Measurements from ENCODE around the gene PCDHB9.
"Not testable (repeated sequence)": the region's sequence is repeated elsewhere in the genome, so short reads cannot be mapped to it uniquely, and the experiment has no call there.

Gene PCDHB9

DNA sequence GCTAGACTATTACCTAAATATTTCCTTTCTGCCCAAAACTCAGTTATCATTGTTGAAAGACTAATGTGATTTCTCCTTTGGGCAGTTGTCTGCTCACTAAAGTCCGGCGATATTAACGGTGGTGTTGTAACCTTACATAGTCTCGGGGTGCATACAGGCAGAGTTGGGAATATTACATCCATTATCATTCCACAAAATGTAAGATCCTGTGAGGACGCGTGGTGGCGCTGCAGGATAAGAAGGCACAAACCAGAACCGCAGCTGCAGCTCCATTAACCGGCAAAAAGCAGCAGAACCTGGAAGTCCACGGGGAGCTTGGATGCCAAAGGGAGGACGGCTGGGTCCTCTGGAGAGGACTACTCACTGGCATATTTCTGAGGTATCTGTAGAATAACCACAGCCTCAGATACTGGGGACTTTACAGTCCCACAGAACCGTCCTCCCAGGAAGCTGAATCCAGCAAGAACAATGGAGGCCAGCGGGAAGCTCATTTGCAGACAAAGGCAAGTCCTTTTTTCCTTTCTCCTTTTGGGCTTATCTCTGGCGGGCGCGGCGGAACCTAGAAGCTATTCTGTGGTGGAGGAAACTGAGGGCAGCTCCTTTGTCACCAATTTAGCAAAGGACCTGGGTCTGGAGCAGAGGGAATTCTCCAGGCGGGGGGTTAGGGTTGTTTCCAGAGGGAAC, 26.8 kb downstream of the PCDHB9 start, which contains the start of gene PCDHB13:
PCDHB13 (plus strand) TSS at position 264 of the 684 bp plus-strand sequence; CDS start at position 469, 205 bp downstream.
- 0 out of 3 replicates have a peak, but pooled peaks have one; percentile 26 for ATAC-seq

DNA sequence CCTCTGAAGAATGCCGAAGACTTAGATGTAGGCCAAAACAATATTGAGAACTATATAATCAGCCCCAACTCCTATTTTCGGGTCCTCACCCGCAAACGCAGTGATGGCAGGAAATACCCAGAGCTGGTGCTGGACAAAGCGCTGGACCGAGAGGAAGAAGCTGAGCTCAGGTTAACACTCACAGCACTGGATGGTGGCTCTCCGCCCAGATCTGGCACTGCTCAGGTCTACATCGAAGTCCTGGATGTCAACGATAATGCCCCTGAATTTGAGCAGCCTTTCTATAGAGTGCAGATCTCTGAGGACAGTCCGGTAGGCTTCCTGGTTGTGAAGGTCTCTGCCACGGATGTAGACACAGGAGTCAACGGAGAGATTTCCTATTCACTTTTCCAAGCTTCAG, 27.6 kb downstream of the PCDHB9 start:
- ATAC-seq = not testable (repeated sequence)

DNA sequence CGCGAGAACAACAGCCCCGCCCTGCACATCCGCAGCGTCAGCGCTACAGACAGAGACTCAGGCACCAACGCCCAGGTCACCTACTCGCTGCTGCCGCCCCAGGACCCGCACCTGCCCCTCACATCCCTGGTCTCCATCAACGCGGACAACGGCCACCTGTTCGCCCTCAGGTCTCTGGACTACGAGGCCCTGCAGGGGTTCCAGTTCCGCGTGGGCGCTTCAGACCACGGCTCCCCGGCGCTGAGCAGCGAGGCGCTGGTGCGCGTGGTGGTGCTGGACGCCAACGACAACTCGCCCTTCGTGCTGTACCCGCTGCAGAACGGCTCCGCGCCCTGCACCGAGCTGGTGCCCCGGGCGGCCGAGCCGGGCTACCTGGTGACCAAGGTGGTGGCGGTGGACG, 28.5 kb downstream of the PCDHB9 start:
- ATAC-seq = not testable (repeated sequence)

DNA sequence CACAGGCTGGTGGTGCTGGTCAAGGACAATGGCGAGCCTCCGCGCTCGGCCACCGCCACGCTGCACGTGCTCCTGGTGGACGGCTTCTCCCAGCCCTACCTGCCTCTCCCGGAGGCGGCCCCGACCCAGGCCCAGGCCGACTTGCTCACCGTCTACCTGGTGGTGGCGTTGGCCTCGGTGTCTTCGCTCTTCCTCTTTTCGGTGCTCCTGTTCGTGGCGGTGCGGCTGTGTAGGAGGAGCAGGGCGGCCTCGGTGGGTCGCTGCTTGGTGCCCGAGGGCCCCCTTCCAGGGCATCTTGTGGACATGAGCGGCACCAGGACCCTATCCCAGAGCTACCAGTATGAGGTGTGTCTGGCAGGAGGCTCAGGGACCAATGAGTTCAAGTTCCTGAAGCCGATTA, 29.1 kb downstream of the PCDHB9 start:
- not testable (repeated sequence) for ATAC-seq

DNA sequence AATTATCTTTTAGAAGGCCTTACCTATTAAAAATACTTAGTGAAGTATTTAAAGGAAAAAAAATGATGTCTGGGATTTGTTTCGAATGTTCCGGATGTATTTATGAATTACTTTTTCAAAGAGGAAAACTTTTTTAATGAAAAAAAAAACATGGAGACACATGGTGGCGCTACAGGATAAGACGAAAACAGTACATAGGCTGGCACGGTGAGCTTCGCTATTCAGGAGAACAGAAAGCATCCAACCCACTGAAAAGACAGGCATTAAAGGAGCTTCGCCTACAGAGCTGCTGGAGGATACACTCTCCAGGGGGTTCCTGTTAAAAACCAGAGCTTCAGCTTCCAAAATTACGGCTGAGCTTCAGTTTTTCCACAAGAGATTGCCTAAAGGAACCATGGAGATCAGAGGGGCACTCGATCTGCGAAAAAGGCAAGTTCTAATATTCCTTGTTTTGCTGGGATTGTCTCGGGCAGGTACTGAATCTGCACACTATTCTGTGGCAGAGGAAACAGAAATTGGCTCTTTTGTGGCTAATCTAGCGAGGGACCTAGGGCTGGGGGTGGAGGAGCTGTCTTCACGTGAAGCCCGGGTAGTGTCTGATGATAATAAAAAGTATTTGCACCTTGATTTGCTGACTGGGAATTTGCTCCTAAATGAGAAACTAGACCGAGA, 36.3 kb downstream of the PCDHB9 start, which contains the start of gene PCDHB14:
PCDHB14 (plus strand) TSS at position 232 of the 672 bp plus-strand sequence; CDS start at position 395, 163 bp downstream.
- no peak for TF ChIP-seq ZNF70 (CRISPR knock-in tag; IDR thresholded peaks at IDR 0.05)
- TF ChIP-seq, protein P1, sequence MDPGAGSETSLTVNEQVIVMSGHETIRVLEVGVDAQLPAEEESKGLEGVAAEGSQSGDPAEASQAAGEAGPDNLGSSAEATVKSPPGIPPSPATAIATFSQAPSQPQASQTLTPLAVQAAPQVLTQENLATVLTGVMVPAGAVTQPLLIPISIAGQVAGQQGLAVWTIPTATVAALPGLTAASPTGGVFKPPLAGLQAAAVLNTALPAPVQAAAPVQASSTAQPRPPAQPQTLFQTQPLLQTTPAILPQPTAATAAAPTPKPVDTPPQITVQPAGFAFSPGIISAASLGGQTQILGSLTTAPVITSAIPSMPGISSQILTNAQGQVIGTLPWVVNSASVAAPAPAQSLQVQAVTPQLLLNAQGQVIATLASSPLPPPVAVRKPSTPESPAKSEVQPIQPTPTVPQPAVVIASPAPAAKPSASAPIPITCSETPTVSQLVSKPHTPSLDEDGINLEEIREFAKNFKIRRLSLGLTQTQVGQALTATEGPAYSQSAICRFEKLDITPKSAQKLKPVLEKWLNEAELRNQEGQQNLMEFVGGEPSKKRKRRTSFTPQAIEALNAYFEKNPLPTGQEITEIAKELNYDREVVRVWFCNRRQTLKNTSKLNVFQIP (CRISPR knock-in tag; IDR thresholded peaks at IDR 0.05; ENCODE audit: borderline replicate concordance, low read depth) = no peak
- TF ChIP-seq GLIS3 (CRISPR knock-in tag; IDR thresholded peaks at IDR 0.05) = no peak
- TF ChIP-seq ZC3H10 (CRISPR knock-in tag; IDR thresholded peaks at IDR 0.05) = no peak
- TF ChIP-seq SNAI2 (CRISPR knock-in tag; IDR thresholded peaks at IDR 0.05) = no peak
- ATAC-seq = peak; percentile 100

DNA sequence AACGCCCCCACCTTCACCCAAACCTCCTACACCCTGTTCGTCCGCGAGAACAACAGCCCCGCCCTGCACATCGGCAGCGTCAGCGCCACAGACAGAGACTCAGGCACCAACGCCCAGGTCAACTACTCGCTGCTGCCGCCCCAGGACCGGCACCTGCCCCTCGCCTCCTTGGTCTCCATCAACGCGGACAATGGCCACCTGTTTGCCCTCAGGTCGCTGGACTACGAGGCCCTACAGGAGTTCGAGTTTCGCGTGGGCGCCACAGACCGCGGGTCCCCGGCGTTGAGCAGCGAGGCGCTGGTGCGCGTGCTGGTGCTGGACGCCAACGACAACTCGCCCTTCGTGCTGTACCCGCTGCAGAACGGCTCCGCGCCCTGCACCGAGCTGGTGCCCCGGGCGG, 37.9 kb downstream of the PCDHB9 start:
- ATAC-seq = not testable (repeated sequence)

DNA sequence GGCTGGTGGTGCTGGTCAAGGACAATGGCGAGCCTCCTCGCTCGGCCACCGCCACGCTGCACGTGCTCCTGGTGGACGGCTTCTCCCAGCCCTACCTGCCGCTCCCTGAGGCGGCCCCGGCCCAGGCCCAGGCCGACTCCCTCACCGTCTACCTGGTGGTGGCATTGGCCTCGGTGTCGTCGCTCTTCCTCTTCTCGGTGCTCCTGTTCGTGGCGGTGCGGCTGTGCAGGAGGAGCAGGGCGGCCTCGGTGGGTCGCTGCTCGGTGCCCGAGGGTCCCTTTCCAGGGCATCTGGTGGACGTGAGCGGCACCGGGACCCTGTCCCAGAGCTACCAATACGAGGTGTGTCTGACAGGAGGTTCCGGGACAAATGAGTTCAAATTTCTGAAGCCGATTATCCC, 38.5 kb downstream of the PCDHB9 start:
- not testable (repeated sequence) for ATAC-seq

DNA sequence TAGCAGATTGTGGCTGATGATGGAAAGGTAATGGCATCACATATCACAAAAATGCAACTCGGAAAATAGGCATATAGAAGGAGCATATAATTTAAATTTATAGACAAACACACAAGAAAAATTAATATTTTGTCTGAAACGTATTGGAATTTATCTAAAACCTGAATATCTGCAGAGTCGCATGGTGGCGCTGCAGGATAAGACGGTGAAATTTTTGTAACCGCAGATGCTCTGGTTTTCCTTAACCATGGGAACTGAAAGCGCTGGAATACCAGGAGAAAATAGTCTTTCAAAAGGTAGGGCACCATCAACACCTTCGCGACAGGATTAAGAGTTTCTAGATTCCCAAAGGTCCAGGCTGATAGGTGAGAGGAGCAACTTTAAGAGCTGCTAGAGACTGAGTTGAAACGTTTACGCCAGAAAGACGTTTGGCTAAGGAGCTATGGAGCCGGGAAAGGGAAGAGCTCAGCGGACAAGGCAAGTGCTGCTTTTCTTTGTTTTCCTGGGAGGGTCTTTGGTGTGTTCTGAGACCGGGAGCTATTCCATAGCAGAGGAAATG, 47.2 kb downstream of the PCDHB9 start:
- no peak for ATAC-seq
- TF ChIP-seq ZNF565 (CRISPR knock-in tag; conservative IDR thresholded peaks at IDR 0.05; ENCODE audit: low read depth) (no peak), ESRRG (CRISPR knock-in tag; IDR thresholded peaks at IDR 0.05) (no peak), ZNF8 (CRISPR knock-in tag; IDR thresholded peaks at IDR 0.05) (no peak), TCF4 (CRISPR knock-in tag; IDR thresholded peaks at IDR 0.05; ENCODE audit: borderline replicate concordance) (no peak), RARB (CRISPR knock-in tag; IDR thresholded peaks at IDR 0.05) (no peak), ZC3H10 (CRISPR knock-in tag; IDR thresholded peaks at IDR 0.05) (no peak), BACH2 (CRISPR knock-in tag; IDR thresholded peaks at IDR 0.05; ENCODE audit: borderline replicate concordance) (no peak), ZFP30 (CRISPR knock-in tag; IDR thresholded peaks at IDR 0.05) (no peak), ZFP3 (CRISPR knock-in tag; IDR thresholded peaks at IDR 0.05) (no peak), ISL1 (CRISPR knock-in tag; IDR thresholded peaks at IDR 0.05) (no peak), ZNF70 (CRISPR knock-in tag; IDR thresholded peaks at IDR 0.05) (no peak), PPARA (CRISPR knock-in tag; IDR thresholded peaks at IDR 0.05; ENCODE audit: borderline replicate concordance) (no peak), GLIS3 (CRISPR knock-in tag; IDR thresholded peaks at IDR 0.05) (no peak), SNAI2 (CRISPR knock-in tag; IDR thresholded peaks at IDR 0.05) (no peak), OSR1 (CRISPR knock-in tag; IDR thresholded peaks at IDR 0.05) (no peak)
- TF ChIP-seq, protein P1 (CRISPR knock-in tag; IDR thresholded peaks at IDR 0.05; ENCODE audit: borderline replicate concordance, low read depth) = no peak
- TF ChIP-seq, protein P2, sequence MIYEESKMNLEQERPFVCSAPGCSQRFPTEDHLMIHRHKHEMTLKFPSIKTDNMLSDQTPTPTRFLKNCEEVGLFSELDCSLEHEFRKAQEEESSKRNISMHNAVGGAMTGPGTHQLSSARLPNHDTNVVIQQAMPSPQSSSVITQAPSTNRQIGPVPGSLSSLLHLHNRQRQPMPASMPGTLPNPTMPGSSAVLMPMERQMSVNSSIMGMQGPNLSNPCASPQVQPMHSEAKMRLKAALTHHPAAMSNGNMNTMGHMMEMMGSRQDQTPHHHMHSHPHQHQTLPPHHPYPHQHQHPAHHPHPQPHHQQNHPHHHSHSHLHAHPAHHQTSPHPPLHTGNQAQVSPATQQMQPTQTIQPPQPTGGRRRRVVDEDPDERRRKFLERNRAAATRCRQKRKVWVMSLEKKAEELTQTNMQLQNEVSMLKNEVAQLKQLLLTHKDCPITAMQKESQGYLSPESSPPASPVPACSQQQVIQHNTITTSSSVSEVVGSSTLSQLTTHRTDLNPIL (CRISPR knock-in tag; IDR thresholded peaks at IDR 0.05; ENCODE audit: low read depth) = no peak
- TF ChIP-seq, protein P3, sequence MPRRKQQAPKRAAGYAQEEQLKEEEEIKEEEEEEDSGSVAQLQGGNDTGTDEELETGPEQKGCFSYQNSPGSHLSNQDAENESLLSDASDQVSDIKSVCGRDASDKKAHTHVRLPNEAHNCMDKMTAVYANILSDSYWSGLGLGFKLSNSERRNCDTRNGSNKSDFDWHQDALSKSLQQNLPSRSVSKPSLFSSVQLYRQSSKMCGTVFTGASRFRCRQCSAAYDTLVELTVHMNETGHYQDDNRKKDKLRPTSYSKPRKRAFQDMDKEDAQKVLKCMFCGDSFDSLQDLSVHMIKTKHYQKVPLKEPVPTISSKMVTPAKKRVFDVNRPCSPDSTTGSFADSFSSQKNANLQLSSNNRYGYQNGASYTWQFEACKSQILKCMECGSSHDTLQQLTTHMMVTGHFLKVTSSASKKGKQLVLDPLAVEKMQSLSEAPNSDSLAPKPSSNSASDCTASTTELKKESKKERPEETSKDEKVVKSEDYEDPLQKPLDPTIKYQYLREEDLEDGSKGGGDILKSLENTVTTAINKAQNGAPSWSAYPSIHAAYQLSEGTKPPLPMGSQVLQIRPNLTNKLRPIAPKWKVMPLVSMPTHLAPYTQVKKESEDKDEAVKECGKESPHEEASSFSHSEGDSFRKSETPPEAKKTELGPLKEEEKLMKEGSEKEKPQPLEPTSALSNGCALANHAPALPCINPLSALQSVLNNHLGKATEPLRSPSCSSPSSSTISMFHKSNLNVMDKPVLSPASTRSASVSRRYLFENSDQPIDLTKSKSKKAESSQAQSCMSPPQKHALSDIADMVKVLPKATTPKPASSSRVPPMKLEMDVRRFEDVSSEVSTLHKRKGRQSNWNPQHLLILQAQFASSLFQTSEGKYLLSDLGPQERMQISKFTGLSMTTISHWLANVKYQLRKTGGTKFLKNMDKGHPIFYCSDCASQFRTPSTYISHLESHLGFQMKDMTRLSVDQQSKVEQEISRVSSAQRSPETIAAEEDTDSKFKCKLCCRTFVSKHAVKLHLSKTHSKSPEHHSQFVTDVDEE (CRISPR knock-in tag; IDR thresholded peaks at IDR 0.05) = no peak
- TF ChIP-seq, protein P4, sequence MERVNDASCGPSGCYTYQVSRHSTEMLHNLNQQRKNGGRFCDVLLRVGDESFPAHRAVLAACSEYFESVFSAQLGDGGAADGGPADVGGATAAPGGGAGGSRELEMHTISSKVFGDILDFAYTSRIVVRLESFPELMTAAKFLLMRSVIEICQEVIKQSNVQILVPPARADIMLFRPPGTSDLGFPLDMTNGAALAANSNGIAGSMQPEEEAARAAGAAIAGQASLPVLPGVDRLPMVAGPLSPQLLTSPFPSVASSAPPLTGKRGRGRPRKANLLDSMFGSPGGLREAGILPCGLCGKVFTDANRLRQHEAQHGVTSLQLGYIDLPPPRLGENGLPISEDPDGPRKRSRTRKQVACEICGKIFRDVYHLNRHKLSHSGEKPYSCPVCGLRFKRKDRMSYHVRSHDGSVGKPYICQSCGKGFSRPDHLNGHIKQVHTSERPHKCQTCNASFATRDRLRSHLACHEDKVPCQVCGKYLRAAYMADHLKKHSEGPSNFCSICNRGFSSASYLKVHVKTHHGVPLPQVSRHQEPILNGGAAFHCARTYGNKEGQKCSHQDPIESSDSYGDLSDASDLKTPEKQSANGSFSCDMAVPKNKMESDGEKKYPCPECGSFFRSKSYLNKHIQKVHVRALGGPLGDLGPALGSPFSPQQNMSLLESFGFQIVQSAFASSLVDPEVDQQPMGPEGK (CRISPR knock-in tag; IDR thresholded peaks at IDR 0.05; ENCODE audit: borderline replicate concordance) = no peak
